H1 (cell line): Measurements from ENCODE around the gene DENND1A. TPM values are rescaled to one million over a fixed set of nuclear protein-coding genes. Genes with fewer than 3 reads are reported as not detected.

Experiments used
- CHD2 ChIP-seq: IDR thresholded peaks from 2 replicates; pipeline ENCODE4 v1.6.1; 2012; ENCODE audit warnings: low read length, improper control_type of control experiment
- EGR1 ChIP-seq: IDR thresholded peaks from 2 replicates; pipeline ENCODE4 v1.6.1; 2011; ENCODE audit warnings: low read depth, low read length, borderline replicate concordance
- EZH2 ChIP-seq: fragments of 200-600 bp; sonication (generic); IDR thresholded peaks from 2 replicates; pipeline ENCODE4 v1.7.1; 2012; ENCODE audit warnings: low read depth, mild to moderate bottlenecking, moderate library complexity, low read length, inconsistent platforms; ENCODE audit not compliant: severe bottlenecking
- SIRT6 ChIP-seq: IDR thresholded peaks from one replicate; pipeline ENCODE4 v1.7.1; 2012; ENCODE audit warnings: low read length, inconsistent platforms
- SP2 ChIP-seq: IDR thresholded peaks from 2 replicates; pipeline ENCODE4 v1.6.1; 2012; ENCODE audit warnings: mild to moderate bottlenecking, low read length, inconsistent platforms
- YY1 ChIP-seq: IDR thresholded peaks from 2 replicates; pipeline ENCODE4 v1.6.1; 2011; ENCODE audit warnings: low read depth, mild to moderate bottlenecking, low read length
- polyA plus RNA-seq, 7 experiments: library from polyadenylated mRNA; depleted of rRNA in 3 of 7; stranded (reverse) in 5 of 7; unstranded in 2 of 7; fragments of >200 nt in 5 of 7; fragments of 200-250 nt in 2 of 7; gene quantifications; 1 replicate in 5 of 7; 2 replicates in 1 of 7; 4 replicates in 1 of 7; pipeline versions ENCODE4 v1.2.1 to v1.2.3, GENCODE V29; 2011 to 2013; ENCODE audit warnings: missing spikeins in 2 of 7, mixed read lengths in 2 of 7
- total RNA-seq: library from RNA; stranded (reverse); fragmentation: NEBNext Ultra II Directional; extraction: Animal tissue kit (Norgen Biotek cat#: 25700); gene quantifications from 2 replicates; pipeline ENCODE4 v1.2.1, GENCODE V29; 2021

Gene DENND1A
- total and polyA plus RNA-seq, 2 of the 8 experiments (the other 6 are each of a cell fraction or from before 2014, with no cell fraction given), result 24.1 to 26.4 TPM

DNA sequence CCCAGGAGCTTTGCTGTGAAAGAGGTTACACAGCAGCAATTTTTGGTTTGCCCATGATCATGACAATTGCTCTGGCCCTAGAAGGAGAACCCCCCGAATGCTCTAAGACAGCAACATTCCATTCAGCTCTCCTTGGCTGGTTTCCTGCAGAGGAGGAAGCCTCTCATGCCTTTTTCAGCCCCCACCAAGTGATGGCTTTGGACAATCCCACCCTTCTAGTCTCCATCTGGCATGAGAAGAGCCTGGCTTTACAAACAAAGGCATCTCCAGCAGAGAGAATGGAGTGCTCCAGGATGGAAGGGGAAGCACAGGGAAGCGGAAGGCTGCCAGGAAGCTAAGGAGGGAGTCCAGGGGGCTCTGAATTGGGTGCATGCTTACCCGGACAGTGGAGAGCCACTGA is 475.6 kb downstream of the DENND1A start (continued):
- TF ChIP-seq EZH2, result no peak
- TF ChIP-seq EGR1, result no peak
- no peak for TF ChIP-seq CHD2
- TF ChIP-seq SIRT6, result no peak
- TF ChIP-seq SP2, result no peak
- no peak for TF ChIP-seq YY1
